CD8-positive, alpha-beta memory T cell (primary cell): ENCODE results near the gene SAMD4B. TPM values are rescaled to one million over a fixed set of nuclear protein-coding genes. Genes with fewer than 3 reads are reported as not detected.
A peak's percentile ranks its signal among the peaks of the same experiment; 100 is the strongest.

Source experiments
- CTCF ChIA-PET: fragments of 350-600 bp; sonication (Branson Sonifier 250); formaldehyde crosslinking; loops from one replicate; lab custom pipeline; 2021; ENCODE audit warnings: antibody characterized with exemption; lab: Charles Lee
- POLR2A ChIA-PET: fragments of 350-600 bp; sonication (Branson Sonifier 250); formaldehyde crosslinking; loops from one replicate; lab custom pipeline; 2021; ENCODE audit warnings: antibody characterized with exemption; lab: Charles Lee
- DNase-seq, 5 donors: peaks; one replicate each; pipeline versions ENCODE4 v3.0.0 to v3.0.0-alpha.2; 2020 to 2022; ENCODE audit warnings: mixed read lengths in 1 of 5
- H3K27ac ChIP-seq: one replicate; pipeline ENCODE4 v1.7.0; 2013; ENCODE audit warnings: low read depth, mild to moderate bottlenecking, low read length, moderate library complexity
- H3K27me3 ChIP-seq: 2 replicates; pipeline ENCODE4 v1.7.0; 2013; ENCODE audit warnings: low read length, mild to moderate bottlenecking; ENCODE audit not compliant: insufficient read depth, poor library complexity, severe bottlenecking
- H3K36me3 ChIP-seq: 2 replicates; pipeline ENCODE4 v1.7.0; 2013; ENCODE audit warnings: mild to moderate bottlenecking, low read length, moderate library complexity; ENCODE audit not compliant: insufficient read depth
- H3K4me1 ChIP-seq: 2 replicates; pipeline ENCODE4 v1.7.0; 2013; ENCODE audit warnings: mild to moderate bottlenecking, low read length, moderate library complexity; ENCODE audit not compliant: insufficient read depth
- H3K4me3 ChIP-seq: 2 replicates; pipeline ENCODE4 v1.7.0; 2013; ENCODE audit warnings: mild to moderate bottlenecking, low read length
- H3K9me3 ChIP-seq: 2 replicates; pipeline ENCODE4 v1.7.0; 2013; ENCODE audit warnings: mild to moderate bottlenecking, low read length
- H3K27ac Mint-ChIP-seq, 8 donors: one replicate each; pipeline ENCODE4 v1.8.0; 2020 to 2021; ENCODE audit warnings: mixed read lengths in 8 of 8, mild to moderate bottlenecking in 6 of 8, inconsistent platforms in 3 of 8, moderate library complexity in 3 of 8
- H3K27me3 Mint-ChIP-seq, 2 donors: one replicate each; pipeline ENCODE4 v1.8.0; 2020 to 2021; ENCODE audit warnings: mixed read lengths in 2 of 2, mild to moderate bottlenecking in 1 of 2, moderate library complexity in 1 of 2
- H3K36me3 Mint-ChIP-seq, 3 donors: one replicate each; pipeline ENCODE4 v1.8.0; 2020 to 2021; ENCODE audit warnings: mixed read lengths in 3 of 3, inconsistent platforms in 1 of 3, mild to moderate bottlenecking in 1 of 3
- H3K4me1 Mint-ChIP-seq, 3 donors: one replicate each; pipeline ENCODE4 v1.8.0; 2020 to 2021; ENCODE audit warnings: mixed read lengths in 3 of 3, inconsistent platforms in 1 of 3, mild to moderate bottlenecking in 1 of 3
- H3K4me3 Mint-ChIP-seq, 7 donors: one replicate each; pipeline ENCODE4 v1.8.0; 2020 to 2021; ENCODE audit warnings: mixed read lengths in 7 of 7, mild to moderate bottlenecking in 6 of 7, moderate library complexity in 4 of 7, inconsistent platforms in 2 of 7
- H3K9me3 Mint-ChIP-seq, 5 donors: one replicate each; pipeline ENCODE4 v1.8.0; 2020 to 2022; ENCODE audit warnings: mixed read lengths in 5 of 5, mild to moderate bottlenecking in 3 of 5, moderate library complexity in 2 of 5, inconsistent platforms in 1 of 5
- polyA plus RNA-seq: library from polyadenylated mRNA; unstranded; fragments of 300-500 nt; fragmentation: Illumina TruSeq; gene quantifications from one replicate; pipeline ENCODE4 v1.2.3, GENCODE V29; 2021
- total RNA-seq, 2 experiments: library from RNA; stranded (reverse); gene quantifications; one replicate each; pipeline ENCODE4 v1.2.3, GENCODE V29; 2021

The SAMD4B gene
- total and polyA plus RNA-seq, 3 experiments from 2014 or later: 18.7 to 55.6 (median 54.3) TPM

GRCh38 chr19:39427707-39428106 is 85.5 kb downstream of the SAMD4B start:
- H3K27me3 Mint-ChIP-seq: peaks cover 0 to 2% of the 10 kb centered on the region in 2 donors
- H3K4me3 ChIP-seq: no peak overlapping the region
- CTCF ChIA-PET: interaction anchor here (1.6 to 3.0 kb wide), 3 partner anchors 8 to 16 kb away, joined by 5 to 10 read pairs (median 6); partner anchors contain the start of genes PLEKHG2 and RPS16
- peaks cover 9% of the 10 kb centered on the region for H3K36me3 ChIP-seq
- H3K4me1 ChIP-seq: no peaks in the 10 kb centered on the region
- no peaks in the 10 kb centered on the region for H3K27me3 ChIP-seq
- H3K4me1 Mint-ChIP-seq: peaks cover 8 to 17% (median 8%) of the 10 kb centered on the region in 3 donors
- H3K9me3 Mint-ChIP-seq: no peaks in the 10 kb centered on the region
- peaks cover 0 to 33% (median 2%) of the 10 kb centered on the region in 3 donors for H3K36me3 Mint-ChIP-seq
- POLR2A ChIA-PET: interaction anchor here (0.6 to 0.8 kb wide), 2 partner anchors 8 to 20 kb away, joined by 3 to 11 read pairs; partner anchors contain the start of gene RPS16
- H3K27ac Mint-ChIP-seq: no peak overlapping the region
- H3K4me3 Mint-ChIP-seq: no peak overlapping the region
- H3K27ac ChIP-seq: no peak overlapping the region
- no peaks in the 10 kb centered on the region for H3K9me3 ChIP-seq
- DNase-seq: no peak

- Mint-ChIP-seq H3K36me3 (peaks cover 0 to 36% (median 5%) of the 10 kb centered on the region in 3 donors), H3K27me3 (peaks cover 0 to 2% of the 10 kb centered on the region in 2 donors), H3K4me1 (peaks cover 12 to 25% (median 12%) of the 10 kb centered on the region in 3 donors), H3K9me3 (no peaks in the 10 kb centered on the region), H3K27ac (peak overlapping the region in 1 of 8 donors; percentile 94), H3K4me3 (no peak overlapping the region)
- POLR2A ChIA-PET: no interaction called here
- Histone ChIP-seq H3K27ac (no peak overlapping the region), H3K27me3 (no peaks in the 10 kb centered on the region), H3K9me3 (no peaks in the 10 kb centered on the region), H3K36me3 (peaks cover 13% of the 10 kb centered on the region), H3K4me1 (peaks cover 1% of the 10 kb centered on the region), H3K4me3 (no peak overlapping the region)
- DNase-seq: no peak
- CTCF ChIA-PET: interaction anchor here (3.0 kb wide), 1 partner anchor 17 kb away, joined by 10 read pairs; the partner anchor contains the start of gene PLEKHG2
Measured at GRCh38 chr19:39428283-39429112, 86.3 kb downstream of the SAMD4B start.

DNA sequence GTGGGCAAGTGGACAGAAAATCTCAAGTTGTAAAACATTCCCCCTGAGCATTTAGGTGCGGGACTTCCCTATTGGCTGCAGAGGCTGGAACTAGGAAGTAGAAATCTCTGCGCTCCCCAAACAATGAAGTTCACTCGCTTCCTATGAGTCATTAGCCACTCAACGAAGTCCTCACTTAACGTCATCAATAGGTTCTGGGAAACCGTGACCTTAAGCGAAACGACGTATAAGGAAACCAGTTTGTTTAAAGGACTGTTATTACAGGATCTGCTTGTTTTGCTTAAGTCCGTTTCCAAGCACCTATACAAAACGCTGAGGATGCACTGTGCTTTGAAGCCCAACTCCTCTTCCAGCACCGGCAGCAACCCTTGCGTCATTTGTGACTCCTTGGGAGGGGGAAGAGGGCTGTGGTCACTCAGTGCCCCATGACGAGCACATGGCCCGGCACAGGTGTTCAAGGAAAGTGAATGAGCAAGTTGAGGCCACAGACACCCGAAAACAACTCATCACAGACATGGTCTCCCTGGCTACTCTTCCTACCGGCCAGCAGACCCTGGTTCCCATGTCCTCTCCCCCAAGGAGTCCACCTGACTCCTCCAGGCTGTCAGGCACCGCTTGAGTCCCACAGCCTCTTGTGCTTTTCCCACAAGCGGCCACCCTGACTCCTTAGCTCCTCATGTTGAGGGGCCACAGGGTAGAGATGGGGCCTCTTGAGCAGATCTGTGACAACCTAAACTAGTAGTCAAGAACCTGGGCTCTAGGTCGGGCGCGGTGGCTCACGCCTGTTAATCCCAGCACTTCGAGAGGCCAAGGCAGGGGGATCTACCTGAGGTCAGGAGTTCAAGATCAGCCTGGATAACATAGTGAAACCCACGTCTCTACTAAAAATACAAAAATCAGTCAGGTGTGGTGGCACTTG is 88.7 kb downstream of the SAMD4B start:
- ChIA-PET POLR2A (interaction anchor here (1.8 kb wide), 1 partner anchor 39 kb away, joined by 9 read pairs; the partner anchor contains the start of genes MED29 and PAF1), CTCF (interaction anchor here (1.6 kb wide), 1 partner anchor 19 kb away, joined by 3 read pairs; the partner anchor contains the start of gene PLEKHG2)
- no peak overlapping the region for H3K4me3 ChIP-seq
- H3K36me3 ChIP-seq: peaks cover 27% of the 10 kb centered on the region
- Mint-ChIP-seq H3K27me3 (peaks cover 0 to 4% of the 10 kb centered on the region in 2 donors), H3K4me3 (peak overlapping the region in 5 of 7 donors; percentile 8 to 64 (median 19)), H3K9me3 (peaks cover 0 to 2% (median 0%) of the 10 kb centered on the region in 5 donors), H3K36me3 (peaks cover 6 to 45% (median 13%) of the 10 kb centered on the region in 3 donors), H3K4me1 (peaks cover 30 to 47% (median 35%) of the 10 kb centered on the region in 3 donors), H3K27ac (peak overlapping the region; percentile 17 to 95 (median 82))
- H3K4me1 ChIP-seq: peaks cover 20% of the 10 kb centered on the region
- H3K27me3 ChIP-seq: no peaks in the 10 kb centered on the region
- no peaks in the 10 kb centered on the region for H3K9me3 ChIP-seq
- peak overlapping the region; percentile 62 for H3K27ac ChIP-seq
- peak in 4 of 5 donors; percentile 53 to 88 (median 68) for DNase-seq

DNA sequence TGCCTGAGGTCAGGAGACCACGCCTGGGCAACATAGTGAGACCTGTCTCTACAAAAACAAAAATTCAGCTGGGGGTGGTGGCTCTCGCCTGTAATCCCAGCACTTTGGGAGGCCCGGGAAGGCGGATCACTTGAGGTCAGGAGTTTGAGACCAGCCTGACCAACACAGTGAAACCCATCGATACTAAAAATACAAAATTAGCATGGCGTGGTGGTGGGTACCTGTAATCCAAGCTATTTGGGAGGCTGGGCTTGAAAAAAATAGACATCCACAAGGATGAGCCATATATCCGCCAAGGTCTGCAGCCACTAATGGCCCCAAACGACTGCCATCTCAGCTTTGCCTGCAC is 90.4 kb downstream of the SAMD4B start:
- peaks cover 27% of the 10 kb centered on the region for H3K36me3 ChIP-seq
- Mint-ChIP-seq H3K9me3 (peaks cover 0 to 2% (median 0%) of the 10 kb centered on the region in 5 donors), H3K36me3 (peaks cover 6 to 45% (median 13%) of the 10 kb centered on the region in 3 donors), H3K27ac (peak overlapping the region in 7 of 8 donors; percentile 14 to 96 (median 62)), H3K27me3 (peaks cover 0 to 8% of the 10 kb centered on the region in 2 donors), H3K4me3 (peak overlapping the region in 3 of 7 donors; percentile 12 to 70 (median 37)), H3K4me1 (peaks cover 39 to 58% (median 44%) of the 10 kb centered on the region in 3 donors)
- ChIA-PET CTCF (interaction anchor here (1.2 to 1.6 kb wide), 3 partner anchors 21 to 35 kb away, joined by 3 to 4 read pairs (median 3); partner anchors contain the start of gene PLEKHG2), POLR2A (interaction anchor here (1.0 kb wide), 1 partner anchor 13 kb away, joined by 3 read pairs; the partner anchor contains the start of gene SUPT5H)
- peaks cover 28% of the 10 kb centered on the region for H3K4me1 ChIP-seq
- H3K27ac ChIP-seq: no peak overlapping the region
- H3K9me3 ChIP-seq: no peaks in the 10 kb centered on the region
- H3K4me3 ChIP-seq: no peak overlapping the region
- H3K27me3 ChIP-seq: no peaks in the 10 kb centered on the region
- DNase-seq: no peak

DNA sequence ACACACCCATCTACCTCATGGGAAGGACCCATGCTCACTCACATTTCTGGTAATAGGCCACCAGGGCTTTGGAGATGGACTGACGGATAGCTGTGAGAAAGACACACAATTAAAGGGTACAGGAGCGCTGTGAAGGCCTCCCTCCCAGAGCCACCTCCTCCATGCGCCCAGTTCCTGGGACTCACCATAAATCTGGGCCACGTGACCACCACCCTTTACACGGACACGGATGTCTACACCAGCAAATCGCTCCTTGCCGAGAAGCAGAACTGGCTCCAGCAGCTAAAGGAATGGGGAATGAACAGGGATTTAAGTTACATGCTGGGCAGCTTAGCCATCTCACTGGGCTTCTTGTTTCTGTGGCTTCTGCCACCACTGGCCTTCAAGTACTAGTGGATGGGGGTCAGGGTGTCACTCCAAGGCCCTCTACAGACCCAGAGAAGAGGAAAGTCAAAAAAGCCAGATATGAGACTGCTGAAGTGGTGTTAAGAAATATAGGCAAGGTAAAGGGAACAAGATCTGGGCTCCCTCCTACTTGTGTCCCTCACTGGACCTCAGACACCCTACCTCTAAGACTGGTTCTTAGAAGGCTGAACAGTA is 91.4 kb downstream of the SAMD4B start:
- H3K36me3 Mint-ChIP-seq: peaks cover 6 to 45% (median 13%) of the 10 kb centered on the region in 3 donors
- peak overlapping the region; percentile 41 to 100 (median 70) for H3K4me3 Mint-ChIP-seq
- peaks cover 39 to 58% (median 44%) of the 10 kb centered on the region in 3 donors for H3K4me1 Mint-ChIP-seq
- peaks cover 0 to 8% of the 10 kb centered on the region in 2 donors for H3K27me3 Mint-ChIP-seq
- ChIA-PET CTCF (interaction anchor here (1.2 to 1.5 kb wide), 2 partner anchors 29 to 36 kb away, joined by 3 read pairs; no protein-coding TSS in a partner anchor), POLR2A (interaction anchor here (0.6 to 2.7 kb wide), 5 partner anchors 12 to 124 kb away, joined by 3 to 19 read pairs (median 3); partner anchors contain the start of genes PLEKHG2 and SUPT5H)
- H3K27me3 ChIP-seq: no peaks in the 10 kb centered on the region
- DNase-seq: no peak
- peaks cover 28% of the 10 kb centered on the region for H3K4me1 ChIP-seq
- no peak overlapping the region for H3K4me3 ChIP-seq
- H3K36me3 ChIP-seq: peaks cover 27% of the 10 kb centered on the region
- H3K27ac ChIP-seq: no peak overlapping the region
- H3K27ac Mint-ChIP-seq: peak overlapping the region; percentile 27 to 99 (median 74)
- H3K9me3 ChIP-seq: no peaks in the 10 kb centered on the region
- peaks cover 0 to 2% (median 0%) of the 10 kb centered on the region in 5 donors for H3K9me3 Mint-ChIP-seq

GRCh38 chr19:39434123-39435076 is 92.2 kb downstream of the SAMD4B start:
- Histone ChIP-seq H3K27me3 (no peaks in the 10 kb centered on the region), H3K27ac (peak overlapping the region; percentile 96), H3K4me3 (peak overlapping the region; percentile 91), H3K36me3 (peaks cover 27% of the 10 kb centered on the region), H3K4me1 (peaks cover 28% of the 10 kb centered on the region), H3K9me3 (no peaks in the 10 kb centered on the region)
- H3K27me3 Mint-ChIP-seq: peaks cover 0 to 8% of the 10 kb centered on the region in 2 donors
- H3K9me3 Mint-ChIP-seq: peaks cover 0 to 2% (median 0%) of the 10 kb centered on the region in 5 donors
- H3K4me1 Mint-ChIP-seq: peaks cover 39 to 58% (median 44%) of the 10 kb centered on the region in 3 donors
- no peak for DNase-seq
- H3K36me3 Mint-ChIP-seq: peaks cover 6 to 45% (median 13%) of the 10 kb centered on the region in 3 donors
- ChIA-PET CTCF (interaction anchor here (1.0 to 2.0 kb wide), 12 partner anchors 8 to 105 kb away, joined by 3 to 25 read pairs (median 6); partner anchors contain the start of genes EID2B, MED29, PAF1 and PLEKHG2), POLR2A (interaction anchor here (1.2 to 2.7 kb wide), 15 partner anchors 8 to 98 kb away, joined by 3 to 82 read pairs (median 9); partner anchors contain the start of genes GMFG, MED29, PAF1 and PLEKHG2)
- peak overlapping the region; percentile 27 to 100 (median 96) for H3K27ac Mint-ChIP-seq
- H3K4me3 Mint-ChIP-seq: peak overlapping the region; percentile 70 to 100 (median 99)
